HepG2 (cell line): ENCODE results near the gene RHOC. TPM values are rescaled to one million over a fixed set of nuclear protein-coding genes. Genes with fewer than 3 reads are reported as not detected.

Source experiments
- CREB1 ChIP-seq, 2 experiments: fragments of 450-650 bp in 1 of 2; IDR thresholded peaks; 2 replicates each; pipeline ENCODE4 v1.6.1; 2016 to 2017; ENCODE audit warnings: control low read depth in 1 of 2, mild to moderate bottlenecking in 1 of 2, missing compliant biosample characterization in 1 of 2, missing genetic modification characterization in 1 of 2
- HDAC6 ChIP-seq: fragments of 200-600 bp; sonication (generic); IDR thresholded peaks from 2 replicates; pipeline ENCODE4 v1.7.0; 2017; ENCODE audit warnings: mild to moderate bottlenecking, antibody characterized with exemption, low read length, low read depth
- NR1H2 ChIP-seq: sonication (generic); formaldehyde crosslinking; IDR thresholded peaks from 2 replicates; pipeline ENCODE4 v1.8.1; 2022; ENCODE audit warnings: low read depth, missing genetic modification reagents, borderline replicate concordance
- POGZ ChIP-seq: sonication (generic); formaldehyde crosslinking; IDR thresholded peaks from 2 replicates; pipeline ENCODE4 v1.4.0; 2020; ENCODE audit warnings: mild to moderate bottlenecking, missing genetic modification reagents
- PPARG ChIP-seq: conservative IDR thresholded peaks from 2 replicates; pipeline ENCODE4 v1.6.1; 2016; ENCODE audit warnings: missing biosample characterization, missing genetic modification reagents
- RBM22 ChIP-seq: fragments of 200-400 bp; formaldehyde crosslinking; optimal IDR thresholded peaks from 2 replicates; pipeline ENCODE3; 2017; ENCODE audit warnings: mild to moderate bottlenecking, low read length, moderate library complexity
- SETDB1 ChIP-seq: sonication (generic); formaldehyde crosslinking; IDR thresholded peaks from 2 replicates; pipeline ENCODE4 v1.5.1; 2020; ENCODE audit warnings: missing genetic modification reagents, mild to moderate bottlenecking, borderline replicate concordance
- STAG1 ChIP-seq: sonication (generic); formaldehyde crosslinking; IDR thresholded peaks from 2 replicates; pipeline ENCODE4 v1.4.0; 2020; ENCODE audit warnings: missing genetic modification reagents
- THYN1 ChIP-seq: sonication (generic); formaldehyde crosslinking; IDR thresholded peaks from 2 replicates; pipeline ENCODE4 v1.8.1; 2023; ENCODE audit warnings: low read depth, mild to moderate bottlenecking, moderate library complexity, missing genetic modification reagents, borderline replicate concordance
- ZC3H13 ChIP-seq: sonication (generic); formaldehyde crosslinking; IDR thresholded peaks from 2 replicates; pipeline ENCODE4 v1.8.1; 2023; ENCODE audit warnings: mild to moderate bottlenecking, missing genetic modification reagents, moderate library complexity
- ZKSCAN1 ChIP-seq: fragments of 150-350 bp; IDR thresholded peaks from 2 replicates; pipeline ENCODE4 v1.6.1; 2014; ENCODE audit warnings: low read length
- ZNF564 ChIP-seq: sonication (generic); formaldehyde crosslinking; IDR thresholded peaks from 2 replicates; pipeline ENCODE4 v1.8.1; 2023; ENCODE audit warnings: mild to moderate bottlenecking, missing genetic modification reagents
- ZNF792 ChIP-seq: IDR thresholded peaks from 2 replicates; pipeline ENCODE4 v1.6.1; 2016
- polyA plus RNA-seq, 8 experiments: library from polyadenylated mRNA; depleted of rRNA in 3 of 8; stranded (reverse) in 7 of 8; unstranded in 1 of 8; fragments of >200 nt; fragmentation: Illumina TruSeq in 4 of 8; extraction: Trizol in 4 of 8; gene quantifications; 2 replicates each; pipeline versions ENCODE4 v1.2.1 to v1.2.3, GENCODE V29; 2011 to 2016; ENCODE audit warnings: low read depth in 4 of 8, missing spikeins in 1 of 8, mixed read lengths in 1 of 8; ENCODE audit not compliant: insufficient read depth in 1 of 8
- total RNA-seq, 5 experiments: library from RNA; depleted of rRNA; stranded (reverse); fragments of >200 nt; fragmentation: Illumina TruSeq; extraction: Trizol; gene quantifications; 2 replicates each; pipeline ENCODE4 v1.2.3, GENCODE V29; 2016; ENCODE audit warnings: low read depth in 1 of 5
- TF ChIP-seq, protein P1 (sequence below): sonication (generic); formaldehyde crosslinking; IDR thresholded peaks from 2 replicates; pipeline ENCODE4 v1.5.1; 2020; ENCODE audit warnings: mild to moderate bottlenecking, missing genetic modification reagents
- TF ChIP-seq, protein P2 (sequence below): sonication (generic); formaldehyde crosslinking; IDR thresholded peaks from 2 replicates; pipeline ENCODE4 v1.8.1; 2022; ENCODE audit warnings: low read depth, mild to moderate bottlenecking, missing genetic modification reagents
- TF ChIP-seq, protein P3 (sequence below): IDR thresholded peaks from 2 replicates; pipeline ENCODE4 v1.6.1; 2016
- TF ChIP-seq, protein P4 (sequence below): sonication (generic); formaldehyde crosslinking; IDR thresholded peaks from 2 replicates; pipeline ENCODE4 v1.4.0; 2020; ENCODE audit warnings: missing genetic modification reagents

Gene RHOC
- total and polyA plus RNA-seq, 2 of the 13 experiments (the other 11 are each of a cell fraction or from before 2014, with no cell fraction given) = 64.3 to 182 TPM

DNA sequence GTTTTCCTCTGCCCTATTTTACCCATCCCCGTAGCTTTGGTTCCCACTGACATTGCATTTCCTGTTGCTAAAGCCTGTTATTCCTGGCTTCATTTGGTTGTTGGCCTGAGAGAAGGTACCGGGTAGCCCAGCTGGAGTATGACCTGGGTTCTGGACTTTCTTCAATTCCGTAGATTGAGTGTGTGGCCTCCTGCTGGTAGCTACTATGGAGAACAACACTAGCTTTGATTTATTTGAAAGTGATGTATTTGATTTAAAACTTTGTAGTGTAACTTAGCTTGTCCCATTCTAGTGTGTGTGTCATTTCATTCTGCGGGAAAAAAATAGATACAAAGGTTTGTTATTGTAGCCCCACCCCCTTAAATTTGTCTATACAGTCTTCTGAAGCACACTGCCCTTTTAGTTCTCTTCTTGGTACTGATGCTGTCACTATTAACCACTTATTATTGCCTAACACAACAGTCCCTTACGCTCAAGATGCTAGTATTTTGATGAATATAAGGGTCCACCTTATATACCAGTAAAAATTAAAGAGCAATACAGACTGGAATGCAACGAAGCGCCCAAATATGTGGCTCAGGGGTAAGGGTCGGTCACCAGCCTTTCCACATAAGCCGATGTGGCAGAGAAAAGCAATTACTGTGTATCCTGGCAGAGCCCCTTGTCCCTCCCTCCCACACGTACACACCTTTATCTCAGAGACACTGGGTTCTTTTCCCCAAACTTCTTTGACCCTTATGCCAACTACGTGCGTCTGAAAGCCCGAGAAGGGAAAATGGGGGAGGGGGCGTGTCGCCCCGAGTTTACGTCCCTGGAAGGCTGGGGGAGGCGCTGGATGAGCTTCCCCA lies 33.1 kb downstream of the RHOC start (continued):
- peak; percentile 94 for TF ChIP-seq RBM22
- TF ChIP-seq, protein P1, sequence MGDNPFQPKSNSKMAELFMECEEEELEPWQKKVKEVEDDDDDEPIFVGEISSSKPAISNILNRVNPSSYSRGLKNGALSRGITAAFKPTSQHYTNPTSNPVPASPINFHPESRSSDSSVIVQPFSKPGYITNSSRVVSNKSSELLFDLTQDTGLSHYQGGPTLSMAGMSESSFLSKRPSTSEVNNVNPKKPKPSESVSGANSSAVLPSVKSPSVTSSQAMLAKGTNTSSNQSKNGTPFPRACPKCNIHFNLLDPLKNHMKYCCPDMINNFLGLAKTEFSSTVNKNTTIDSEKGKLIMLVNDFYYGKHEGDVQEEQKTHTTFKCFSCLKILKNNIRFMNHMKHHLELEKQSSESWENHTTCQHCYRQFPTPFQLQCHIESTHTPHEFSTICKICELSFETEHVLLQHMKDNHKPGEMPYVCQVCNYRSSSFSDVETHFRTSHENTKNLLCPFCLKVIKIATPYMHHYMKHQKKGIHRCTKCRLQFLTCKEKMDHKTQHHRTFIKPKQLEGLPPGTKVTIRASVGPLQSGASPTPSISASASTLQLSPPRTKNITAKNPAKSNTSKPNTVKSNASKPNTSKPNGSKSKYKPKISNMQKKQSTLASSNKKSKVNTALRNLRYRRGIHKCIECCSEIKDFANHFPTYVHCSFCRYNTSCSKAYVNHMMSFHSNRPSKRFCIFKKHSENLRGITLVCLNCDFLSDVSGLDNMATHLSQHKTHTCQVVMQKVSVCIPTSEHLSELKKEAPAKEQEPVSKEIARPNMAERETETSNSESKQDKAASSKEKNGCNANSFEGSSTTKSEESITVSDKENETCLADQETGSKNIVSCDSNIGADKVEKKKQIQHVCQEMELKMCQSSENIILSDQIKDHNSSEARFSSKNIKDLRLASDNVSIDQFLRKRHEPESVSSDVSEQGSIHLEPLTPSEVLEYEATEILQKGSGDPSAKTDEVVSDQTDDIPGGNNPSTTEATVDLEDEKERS = peak; percentile 43; the same call in 1 of the 2 replicates
- no peak for TF ChIP-seq ZKSCAN1
- no peak for TF ChIP-seq HDAC6
- 0 out of 2 replicates have a peak, but pooled peaks have one; percentile 21 for TF ChIP-seq ZC3H13
- TF ChIP-seq PPARG = peak; percentile 44; the same call in 1 of the 2 replicates
- TF ChIP-seq THYN1 (CRISPR knock-in tag) = 0 out of 2 replicates have a peak, but pooled peaks have one; percentile 26
- no peak for TF ChIP-seq NR1H2 (CRISPR knock-in tag)
- TF ChIP-seq, protein P2, sequence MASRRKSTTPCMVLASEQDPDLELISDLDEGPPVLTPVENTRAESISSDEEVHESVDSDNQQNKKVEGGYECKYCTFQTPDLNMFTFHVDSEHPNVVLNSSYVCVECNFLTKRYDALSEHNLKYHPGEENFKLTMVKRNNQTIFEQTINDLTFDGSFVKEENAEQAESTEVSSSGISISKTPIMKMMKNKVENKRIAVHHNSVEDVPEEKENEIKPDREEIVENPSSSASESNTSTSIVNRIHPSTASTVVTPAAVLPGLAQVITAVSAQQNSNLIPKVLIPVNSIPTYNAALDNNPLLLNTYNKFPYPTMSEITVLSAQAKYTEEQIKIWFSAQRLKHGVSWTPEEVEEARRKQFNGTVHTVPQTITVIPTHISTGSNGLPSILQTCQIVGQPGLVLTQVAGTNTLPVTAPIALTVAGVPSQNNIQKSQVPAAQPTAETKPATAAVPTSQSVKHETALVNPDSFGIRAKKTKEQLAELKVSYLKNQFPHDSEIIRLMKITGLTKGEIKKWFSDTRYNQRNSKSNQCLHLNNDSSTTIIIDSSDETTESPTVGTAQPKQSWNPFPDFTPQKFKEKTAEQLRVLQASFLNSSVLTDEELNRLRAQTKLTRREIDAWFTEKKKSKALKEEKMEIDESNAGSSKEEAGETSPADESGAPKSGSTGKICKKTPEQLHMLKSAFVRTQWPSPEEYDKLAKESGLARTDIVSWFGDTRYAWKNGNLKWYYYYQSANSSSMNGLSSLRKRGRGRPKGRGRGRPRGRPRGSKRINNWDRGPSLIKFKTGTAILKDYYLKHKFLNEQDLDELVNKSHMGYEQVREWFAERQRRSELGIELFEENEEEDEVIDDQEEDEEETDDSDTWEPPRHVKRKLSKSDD (CRISPR knock-in tag) = no peak
- TF ChIP-seq STAG1 (CRISPR knock-in tag) = peak; percentile 37
- TF ChIP-seq, protein P3, sequence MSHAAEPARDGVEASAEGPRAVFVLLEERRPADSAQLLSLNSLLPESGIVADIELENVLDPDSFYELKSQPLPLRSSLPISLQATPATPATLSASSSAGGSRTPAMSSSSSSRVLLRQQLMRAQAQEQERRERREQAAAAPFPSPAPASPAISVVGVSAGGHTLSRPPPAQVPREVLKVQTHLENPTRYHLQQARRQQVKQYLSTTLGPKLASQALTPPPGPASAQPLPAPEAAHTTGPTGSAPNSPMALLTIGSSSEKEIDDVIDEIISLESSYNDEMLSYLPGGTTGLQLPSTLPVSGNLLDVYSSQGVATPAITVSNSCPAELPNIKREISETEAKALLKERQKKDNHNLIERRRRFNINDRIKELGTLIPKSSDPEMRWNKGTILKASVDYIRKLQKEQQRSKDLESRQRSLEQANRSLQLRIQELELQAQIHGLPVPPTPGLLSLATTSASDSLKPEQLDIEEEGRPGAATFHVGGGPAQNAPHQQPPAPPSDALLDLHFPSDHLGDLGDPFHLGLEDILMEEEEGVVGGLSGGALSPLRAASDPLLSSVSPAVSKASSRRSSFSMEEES (CRISPR knock-in tag) = 0 out of 2 replicates have a peak, but pooled peaks have one; percentile 15
- no peak for TF ChIP-seq CREB1 (IDR thresholded peaks at IDR 0.05)
- TF ChIP-seq CREB1 (CRISPR knock-in tag; IDR thresholded peaks at IDR 0.05) = 0 out of 2 replicates have a peak, but pooled peaks have one; percentile 47
- TF ChIP-seq ZNF564 (CRISPR knock-in tag) = 0 out of 2 replicates have a peak, but pooled peaks have one; percentile 63
- TF ChIP-seq SETDB1 = no peak
- TF ChIP-seq, protein P4, sequence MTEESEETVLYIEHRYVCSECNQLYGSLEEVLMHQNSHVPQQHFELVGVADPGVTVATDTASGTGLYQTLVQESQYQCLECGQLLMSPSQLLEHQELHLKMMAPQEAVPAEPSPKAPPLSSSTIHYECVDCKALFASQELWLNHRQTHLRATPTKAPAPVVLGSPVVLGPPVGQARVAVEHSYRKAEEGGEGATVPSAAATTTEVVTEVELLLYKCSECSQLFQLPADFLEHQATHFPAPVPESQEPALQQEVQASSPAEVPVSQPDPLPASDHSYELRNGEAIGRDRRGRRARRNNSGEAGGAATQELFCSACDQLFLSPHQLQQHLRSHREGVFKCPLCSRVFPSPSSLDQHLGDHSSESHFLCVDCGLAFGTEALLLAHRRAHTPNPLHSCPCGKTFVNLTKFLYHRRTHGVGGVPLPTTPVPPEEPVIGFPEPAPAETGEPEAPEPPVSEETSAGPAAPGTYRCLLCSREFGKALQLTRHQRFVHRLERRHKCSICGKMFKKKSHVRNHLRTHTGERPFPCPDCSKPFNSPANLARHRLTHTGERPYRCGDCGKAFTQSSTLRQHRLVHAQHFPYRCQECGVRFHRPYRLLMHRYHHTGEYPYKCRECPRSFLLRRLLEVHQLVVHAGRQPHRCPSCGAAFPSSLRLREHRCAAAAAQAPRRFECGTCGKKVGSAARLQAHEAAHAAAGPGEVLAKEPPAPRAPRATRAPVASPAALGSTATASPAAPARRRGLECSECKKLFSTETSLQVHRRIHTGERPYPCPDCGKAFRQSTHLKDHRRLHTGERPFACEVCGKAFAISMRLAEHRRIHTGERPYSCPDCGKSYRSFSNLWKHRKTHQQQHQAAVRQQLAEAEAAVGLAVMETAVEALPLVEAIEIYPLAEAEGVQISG (CRISPR knock-in tag) = no peak
- TF ChIP-seq POGZ = 0 out of 2 replicates have a peak, but pooled peaks have one; percentile 28
- TF ChIP-seq ZNF792 (CRISPR knock-in tag) = 0 out of 2 replicates have a peak, but pooled peaks have one; percentile 57
